GM19351 (cell line): ENCODE data around the gene ACY1.

Source experiments
- ATAC-seq: cut with Tn5 transposase; IDR thresholded peaks from one replicate; pipeline ENCODE4 v1.9.1; 2021; ENCODE audit warnings: mild to moderate bottlenecking, moderate library complexity; ENCODE audit not compliant: unreplicated experiment

The ACY1 gene

GRCh38 chr3:51962854-51963530, 20.3 kb upstream of the ACY1 start:
- no peak for ATAC-seq

- no peak for ATAC-seq
Observed at GRCh38 chr3:51963951-51964451, 19.3 kb upstream of the ACY1 start.

DNA sequence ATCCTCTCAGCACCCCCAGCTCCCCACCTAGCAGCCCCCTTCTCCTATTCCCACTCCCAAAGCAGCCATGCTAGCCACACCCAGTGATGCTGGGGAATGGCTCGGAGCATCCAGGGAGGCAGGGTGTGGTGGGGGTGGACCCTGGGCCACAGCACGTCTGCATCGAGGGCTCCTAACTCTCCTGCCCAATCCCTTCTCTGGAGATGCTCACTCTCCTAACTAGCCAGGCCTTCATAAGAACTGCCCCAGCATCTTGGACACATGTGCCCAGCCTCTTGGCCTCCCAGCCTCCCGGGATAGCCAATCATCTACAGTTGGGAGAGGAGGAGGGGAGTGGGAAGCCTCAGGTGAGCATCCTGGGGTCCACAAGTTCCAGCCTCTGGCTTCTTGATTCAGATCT, 18.8 kb upstream of the ACY1 start:
- no peak for ATAC-seq

DNA sequence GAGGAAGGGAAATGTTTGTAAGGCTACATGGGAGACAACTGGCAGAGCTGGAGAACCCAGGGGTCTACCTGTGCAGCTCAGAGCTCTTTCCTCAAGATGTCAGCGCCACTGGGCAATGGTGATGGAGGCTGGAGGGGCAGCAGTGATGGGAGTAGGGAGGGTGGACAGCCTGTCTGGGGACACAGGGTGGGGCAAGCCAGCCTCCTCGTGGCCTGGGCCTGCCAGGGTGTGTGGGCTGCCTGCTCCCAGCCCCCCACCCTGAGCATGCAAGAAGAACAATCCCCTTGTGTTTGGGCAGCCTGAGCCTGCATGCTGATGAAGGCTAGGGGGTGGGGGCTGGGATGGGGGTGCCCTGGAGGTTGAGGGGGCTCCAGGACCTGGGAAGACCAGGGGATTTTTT, 17.3 kb upstream of the ACY1 start:
- no peak for ATAC-seq

DNA sequence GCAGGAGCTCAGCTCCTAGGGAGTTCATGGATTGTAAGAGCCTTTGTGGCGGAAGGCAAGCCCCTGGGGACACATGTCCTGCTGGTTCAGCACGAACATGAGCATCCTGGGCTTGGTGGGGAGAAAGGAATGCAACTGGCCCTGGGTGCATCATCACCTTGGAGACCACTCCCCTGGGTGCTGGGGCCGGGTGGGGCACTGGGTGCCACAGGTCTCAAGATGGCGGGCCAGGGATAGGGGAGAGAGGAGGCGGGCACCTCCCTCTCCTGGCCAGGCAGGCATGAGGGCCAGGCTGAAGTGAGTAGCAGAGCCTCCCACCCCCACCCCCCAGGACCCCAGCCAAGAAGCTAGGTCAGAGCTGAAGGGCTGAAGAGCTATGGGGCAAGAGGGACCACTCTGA, 16.8 kb upstream of the ACY1 start:
- ATAC-seq: no peak

DNA sequence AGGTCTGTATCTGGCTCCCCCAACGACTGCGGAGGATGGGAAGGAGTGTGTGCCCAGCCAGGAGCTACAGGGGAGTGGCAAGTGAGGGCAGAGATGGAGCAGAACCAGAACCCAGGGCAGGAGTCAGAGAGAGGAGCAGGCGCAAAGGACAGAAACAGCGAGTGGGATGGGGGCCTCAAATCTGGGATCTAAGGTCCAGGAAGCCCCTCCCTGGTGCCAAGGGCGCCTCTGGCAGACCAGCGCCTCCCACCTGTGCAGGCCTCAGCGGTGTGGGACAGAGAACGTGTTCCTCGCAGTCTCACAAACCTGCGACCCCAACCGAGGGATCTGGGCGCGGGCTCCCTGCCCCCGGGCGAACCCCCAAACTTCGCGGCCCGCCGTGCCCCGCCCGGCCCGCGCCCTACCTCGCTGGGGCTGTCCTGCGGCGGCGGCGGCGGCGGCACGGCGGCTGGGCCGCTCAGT, 16.4 kb upstream of the ACY1 start:
- ATAC-seq: peak; percentile 38

GRCh38 chr3:51967384-51968169, 15.8 kb upstream of the ACY1 start, which contains the start of gene PCBP4:
Gene PCBP4 (minus strand): TSS chr3:51967454. CDS start chr3:51961240, 6,214 bp downstream.
- ATAC-seq: peak; percentile 61

- peak; percentile 14 for ATAC-seq
Observed at GRCh38 chr3:51968170-51968775, 15.1 kb upstream of the ACY1 start.

DNA sequence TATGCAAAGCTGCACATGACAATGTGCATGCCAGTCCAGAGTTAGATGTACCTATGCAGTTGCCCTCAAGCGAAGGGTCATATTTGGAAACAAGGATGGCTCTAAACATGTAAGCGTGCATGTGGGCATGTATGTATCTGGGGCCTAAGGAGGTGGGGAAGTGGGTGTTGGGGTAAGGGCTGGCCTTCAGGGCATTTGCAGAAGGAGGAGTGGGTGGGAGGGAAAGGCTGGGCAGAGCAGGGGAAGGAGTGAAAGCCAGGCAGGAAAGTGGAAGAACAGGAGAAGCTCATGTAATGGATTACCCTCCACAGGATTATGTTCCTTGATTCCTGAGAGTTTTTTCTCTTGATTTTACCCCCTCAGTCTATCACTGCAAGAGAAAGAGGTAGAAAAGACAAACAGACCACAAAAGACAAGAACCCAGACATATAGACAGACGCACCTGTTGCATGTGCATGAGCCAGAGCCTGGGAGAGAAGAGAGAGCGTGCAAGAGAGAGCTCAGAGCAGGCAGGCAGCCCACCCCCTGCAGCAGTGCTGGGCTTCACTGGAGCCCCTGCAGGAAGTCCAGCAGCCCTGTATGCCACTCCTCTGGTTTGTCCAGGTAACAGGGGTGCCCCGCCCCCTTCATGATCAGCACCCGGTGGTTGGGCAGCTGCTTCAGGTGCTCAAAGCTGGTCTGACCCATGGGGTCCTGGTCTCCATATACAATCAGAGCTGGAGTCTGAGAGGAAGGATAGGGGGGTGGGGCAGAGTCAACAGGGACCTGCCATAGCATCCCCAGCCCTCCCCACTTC, 14.3 kb upstream of the ACY1 start:
- no peak for ATAC-seq

DNA sequence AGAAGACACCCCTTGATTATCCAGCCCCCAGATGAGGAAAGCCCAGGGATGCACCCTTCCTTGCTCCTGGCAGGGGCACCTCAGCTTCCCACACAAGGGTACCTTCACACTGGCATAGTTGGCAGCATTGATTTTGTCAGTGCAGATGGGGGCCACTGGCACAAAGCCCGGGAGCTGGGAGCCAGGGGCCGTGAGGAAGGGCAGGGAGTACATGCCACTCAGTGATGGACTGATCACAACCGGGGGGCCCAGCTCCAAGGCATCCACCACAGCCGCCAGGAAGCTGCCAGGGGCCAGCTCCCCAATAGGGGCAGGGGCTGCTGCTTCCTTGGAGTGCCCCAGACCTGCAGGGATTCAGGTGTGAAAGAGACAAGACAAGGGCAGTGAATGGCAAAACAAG, 13.5 kb upstream of the ACY1 start:
- no peak for ATAC-seq

DNA sequence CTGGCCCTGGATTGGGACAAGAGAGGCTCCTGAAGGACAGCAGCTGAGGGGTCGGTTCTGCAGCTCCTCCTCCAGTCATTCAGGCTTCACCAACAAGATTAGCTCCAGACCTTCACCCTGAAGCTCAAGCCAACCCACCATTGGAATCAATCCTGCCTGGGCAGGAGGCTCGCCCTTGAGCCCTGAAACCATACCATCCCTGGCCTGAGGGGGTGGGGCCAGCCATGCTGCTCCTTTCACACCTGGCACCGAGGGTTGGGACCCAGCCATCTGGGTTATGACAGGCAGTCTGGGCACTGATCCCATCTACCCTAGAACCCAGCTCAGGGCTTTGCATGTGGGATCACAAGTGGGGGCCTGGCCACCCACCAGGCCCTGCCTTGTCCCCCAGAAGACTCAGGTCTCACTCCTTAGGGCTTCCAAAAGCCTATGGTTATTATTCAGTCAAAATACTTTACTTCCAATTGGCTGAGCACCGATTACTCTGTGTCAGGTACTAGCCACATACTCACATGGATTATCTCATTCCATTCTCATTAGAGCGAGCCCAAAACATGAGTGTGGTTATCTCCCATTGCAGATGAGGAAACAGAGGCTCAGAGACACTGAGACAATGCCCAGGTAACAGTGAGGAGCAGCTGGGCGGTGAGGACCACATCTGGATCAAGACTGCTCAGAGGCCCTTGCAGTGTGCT, 12.6 kb upstream of the ACY1 start:
- ATAC-seq: no peak

DNA sequence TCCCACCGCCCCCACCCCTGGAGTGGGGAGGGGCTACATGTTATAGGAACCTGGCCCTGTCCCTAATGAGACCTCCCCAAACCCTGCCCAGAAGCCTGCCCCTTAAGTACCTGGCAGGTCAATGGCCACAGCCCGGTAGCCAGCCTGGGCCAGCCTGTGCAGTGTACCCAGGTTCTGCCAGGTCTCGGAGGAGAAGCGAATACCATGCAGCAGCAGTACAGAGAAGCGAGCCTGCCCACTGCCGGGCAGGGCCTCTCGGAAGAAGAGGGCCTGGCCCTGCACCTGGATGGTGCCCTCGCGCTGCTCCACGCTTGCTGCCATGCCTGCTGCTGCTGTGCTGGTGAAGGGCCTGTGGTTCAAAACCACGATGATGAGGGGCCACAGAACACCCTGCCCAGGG, 12.0 kb upstream of the ACY1 start:
- ATAC-seq: no peak

- no peak for ATAC-seq
Observed at GRCh38 chr3:51974277-51974962, 8.9 kb upstream of the ACY1 start.

- ATAC-seq: peak; percentile 66
Observed at GRCh38 chr3:51974963-51975851, 8.1 kb upstream of the ACY1 start, which contains the start of gene ABHD14A. Gene ABHD14A (plus strand): TSS chr3:51975064. CDS start chr3:51975136, 72 bp downstream.

DNA sequence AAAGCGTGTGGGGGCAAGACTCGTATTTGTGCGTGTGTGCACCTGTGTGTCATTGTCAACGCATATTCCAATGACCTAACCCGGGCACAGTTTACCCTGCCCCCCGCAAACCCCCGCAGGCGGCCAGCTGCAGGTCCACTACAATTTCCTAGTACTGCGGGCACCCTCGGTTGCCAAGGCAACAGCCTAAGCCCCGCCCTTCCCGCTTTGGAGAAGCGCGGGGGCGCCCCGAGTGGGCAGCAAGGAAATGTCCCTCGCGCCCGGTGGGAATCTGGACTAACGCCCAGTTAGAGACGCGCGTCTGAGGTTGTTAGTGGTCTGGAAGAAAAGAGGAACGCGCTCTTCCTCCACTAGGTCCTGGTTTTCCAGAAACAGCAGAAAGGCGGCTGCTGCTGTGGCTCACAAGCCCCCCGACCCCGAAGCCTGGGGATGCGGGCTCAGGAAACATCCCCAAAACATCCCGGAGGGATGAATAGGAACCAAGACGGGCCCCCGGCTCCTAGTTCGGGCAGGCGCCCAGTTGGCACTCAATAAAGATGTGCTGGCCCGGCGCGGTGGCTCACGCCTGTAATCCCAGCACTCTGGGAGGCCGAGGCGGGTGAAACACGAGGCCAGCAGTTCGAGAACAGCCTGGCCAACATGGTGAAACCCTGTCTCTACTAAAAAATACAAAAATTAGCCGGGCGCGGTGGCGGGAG, 7.3 kb upstream of the ACY1 start:
- ATAC-seq: no peak

DNA sequence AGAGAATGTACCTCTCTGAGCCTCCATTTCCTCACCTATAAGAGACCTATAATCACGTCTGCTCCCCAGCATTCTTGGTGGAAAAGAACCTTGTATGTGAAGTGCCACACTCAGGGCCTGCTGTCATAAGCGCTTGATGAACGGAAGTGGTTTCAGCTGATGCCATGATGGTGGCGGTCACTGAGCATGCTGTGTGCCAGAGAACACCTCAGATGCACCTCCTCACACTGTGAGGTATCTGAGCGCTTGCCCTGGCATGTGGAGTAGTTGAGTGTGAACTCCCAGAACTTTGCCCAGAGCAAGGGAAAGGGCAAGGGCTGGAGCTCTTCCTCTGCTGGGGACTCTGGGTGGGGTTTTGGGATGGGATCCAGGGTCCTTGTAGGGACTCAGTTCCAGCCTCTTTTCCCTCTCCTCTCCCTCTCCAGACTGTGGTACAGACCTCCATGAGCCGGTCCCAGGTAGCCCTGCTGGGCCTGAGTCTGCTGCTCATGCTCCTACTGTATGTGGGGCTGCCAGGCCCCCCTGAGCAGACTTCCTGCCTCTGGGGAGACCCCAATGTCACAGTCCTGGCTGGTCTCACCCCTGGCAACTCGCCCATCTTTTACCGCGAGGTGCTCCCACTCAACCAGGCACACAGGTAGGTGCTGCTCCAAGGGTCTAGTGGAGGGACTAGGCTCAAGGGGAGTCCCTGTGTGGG, 5.7 kb upstream of the ACY1 start:
- ATAC-seq: no peak

DNA sequence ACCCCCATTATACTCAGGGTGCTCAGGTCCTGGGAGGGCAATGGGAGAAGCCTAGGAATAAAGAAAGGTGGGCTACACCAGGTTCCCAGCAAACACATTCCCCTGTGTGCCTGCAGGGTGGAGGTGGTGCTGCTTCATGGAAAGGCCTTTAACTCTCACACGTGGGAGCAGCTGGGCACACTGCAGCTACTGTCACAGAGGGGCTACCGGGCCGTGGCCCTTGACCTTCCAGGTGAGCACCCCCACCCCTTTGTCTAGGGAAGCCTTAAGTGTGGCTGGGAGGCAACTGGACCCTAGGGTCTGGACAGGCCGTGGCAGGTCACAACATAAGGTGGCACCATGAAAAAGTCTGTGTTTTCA, 5.2 kb upstream of the ACY1 start:
- ATAC-seq: no peak
